GM21619 (cell line): ENCODE results near the gene HRK.
A peak's percentile ranks its signal among the peaks of the same experiment; 100 is the strongest.
"Not testable (repeated sequence)": the region's sequence is repeated elsewhere in the genome, so short reads cannot be mapped to it uniquely, and the experiment has no call there.

Source experiments
- ATAC-seq: cut with Tn5 transposase; IDR thresholded peaks from one replicate; pipeline ENCODE4 v1.9.1; 2021; ENCODE audit not compliant: unreplicated experiment

Gene HRK

DNA sequence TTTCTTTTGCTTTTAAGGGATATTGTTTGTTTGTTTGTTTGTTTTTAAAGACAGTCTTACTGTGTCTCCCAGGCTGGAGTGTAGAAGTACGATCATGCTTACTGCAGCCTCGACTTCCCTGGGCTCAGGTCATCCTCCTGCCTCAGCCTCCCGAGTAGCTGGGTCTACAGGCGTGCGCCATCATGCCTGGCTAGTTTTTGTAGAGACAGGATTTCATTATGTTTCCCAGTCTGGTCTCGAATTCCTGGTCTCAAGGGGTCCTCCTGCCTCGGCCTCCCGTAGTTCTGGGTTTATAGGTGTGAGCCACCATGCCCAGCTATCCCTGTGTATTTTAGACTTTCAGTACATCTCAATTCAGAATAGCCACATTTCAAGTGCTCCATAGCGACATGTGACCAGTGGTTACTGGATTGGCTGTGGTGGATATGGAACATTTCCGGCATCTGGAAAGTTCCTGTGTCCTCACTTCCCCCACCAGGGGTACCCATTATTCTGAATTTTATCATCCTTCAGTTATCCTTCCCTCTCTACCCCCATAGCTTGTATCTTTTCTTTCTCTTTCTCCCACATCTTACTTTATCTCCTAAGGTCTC lies 61.1 kb downstream of the HRK start:
- no peak for ATAC-seq

DNA sequence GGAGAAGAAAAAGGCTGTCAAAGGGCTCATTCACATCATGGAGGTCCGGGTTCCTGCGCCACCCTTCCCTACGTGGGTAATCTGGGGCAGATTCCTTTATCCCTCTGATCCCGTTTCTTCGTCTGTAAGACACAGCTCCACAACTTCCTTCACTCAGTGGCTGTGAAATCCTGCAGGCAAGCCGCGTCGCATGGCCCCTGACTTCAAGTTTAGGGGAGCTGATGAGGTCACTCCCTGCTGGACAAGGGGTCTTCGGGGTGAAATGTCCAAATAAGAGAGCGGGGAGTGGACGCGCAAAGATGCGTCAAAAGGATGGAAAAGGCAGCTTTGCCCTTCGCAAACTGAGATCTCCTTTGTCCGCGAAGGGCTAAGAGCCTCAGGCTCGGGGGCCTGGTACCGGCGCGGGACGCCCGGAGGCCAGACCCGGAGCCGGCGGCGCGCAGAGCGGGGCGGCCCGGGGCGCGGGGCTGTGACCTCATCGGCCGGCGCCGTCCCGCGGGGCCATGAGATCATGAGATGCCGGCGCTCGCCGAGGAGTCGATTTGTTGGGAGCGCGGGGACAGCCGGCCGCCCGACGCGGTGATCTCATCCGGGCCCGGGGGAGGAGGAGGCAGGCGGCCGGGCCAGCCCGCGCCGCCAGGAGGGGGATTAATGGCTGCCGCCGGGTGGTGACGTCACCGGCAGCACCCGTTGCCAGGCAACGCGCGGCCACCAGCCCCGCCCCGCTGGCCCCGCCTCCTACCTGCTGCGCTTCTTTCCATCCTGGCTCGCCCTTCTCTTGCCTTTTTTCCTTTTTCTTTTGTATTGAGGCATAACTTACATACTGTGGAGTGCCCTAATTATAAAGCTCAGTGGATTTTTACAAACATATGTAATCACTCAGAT lies 62.1 kb downstream of the HRK start:
- ATAC-seq = peak; percentile 85

DNA sequence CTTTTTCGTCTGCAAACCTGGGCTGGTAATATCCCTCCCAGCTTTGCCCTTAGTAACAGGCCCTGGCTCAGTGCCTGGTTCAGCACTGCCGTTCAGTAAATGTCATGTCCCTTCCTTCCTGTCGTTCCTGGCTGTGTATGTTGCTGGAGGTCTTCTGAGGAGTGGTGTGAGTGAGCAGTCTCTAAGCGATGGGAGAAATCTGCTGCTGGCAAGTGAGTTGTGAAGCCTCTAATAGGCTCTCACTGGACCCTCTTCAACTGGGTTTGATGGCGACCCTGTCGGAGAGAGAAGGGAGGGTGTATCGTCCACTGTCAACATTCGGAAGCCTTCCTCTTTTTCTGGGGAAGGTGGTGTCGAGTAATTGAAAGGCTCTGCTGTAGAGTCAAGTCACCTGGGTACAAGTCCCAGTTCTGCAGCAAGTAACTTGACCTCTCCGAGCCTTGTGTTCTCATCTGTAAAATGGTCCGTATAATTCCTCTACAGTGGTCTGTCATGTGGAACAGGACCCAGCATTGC lies 62.8 kb downstream of the HRK start:
- ATAC-seq = peak; percentile 15

DNA sequence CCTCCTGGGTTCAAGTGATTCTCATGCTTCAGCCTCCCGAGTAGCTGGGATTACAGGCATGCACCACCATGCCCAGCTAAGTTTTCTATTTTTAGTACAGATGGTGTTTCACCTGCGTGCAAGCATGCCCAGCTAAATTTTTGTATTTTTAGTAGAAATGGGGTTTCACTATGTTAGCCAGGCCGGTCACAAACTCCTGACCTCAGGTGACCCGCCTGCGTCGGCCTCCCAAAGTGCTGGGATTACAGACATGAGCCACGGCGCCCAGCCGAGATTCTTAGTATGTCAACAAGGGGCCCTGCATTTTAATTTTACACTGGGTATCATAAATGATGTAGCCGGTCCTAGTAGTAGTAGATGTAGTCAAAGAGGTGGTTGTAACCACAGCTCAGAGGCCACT lies 66.5 kb downstream of the HRK start:
- ATAC-seq = not testable (repeated sequence)

DNA sequence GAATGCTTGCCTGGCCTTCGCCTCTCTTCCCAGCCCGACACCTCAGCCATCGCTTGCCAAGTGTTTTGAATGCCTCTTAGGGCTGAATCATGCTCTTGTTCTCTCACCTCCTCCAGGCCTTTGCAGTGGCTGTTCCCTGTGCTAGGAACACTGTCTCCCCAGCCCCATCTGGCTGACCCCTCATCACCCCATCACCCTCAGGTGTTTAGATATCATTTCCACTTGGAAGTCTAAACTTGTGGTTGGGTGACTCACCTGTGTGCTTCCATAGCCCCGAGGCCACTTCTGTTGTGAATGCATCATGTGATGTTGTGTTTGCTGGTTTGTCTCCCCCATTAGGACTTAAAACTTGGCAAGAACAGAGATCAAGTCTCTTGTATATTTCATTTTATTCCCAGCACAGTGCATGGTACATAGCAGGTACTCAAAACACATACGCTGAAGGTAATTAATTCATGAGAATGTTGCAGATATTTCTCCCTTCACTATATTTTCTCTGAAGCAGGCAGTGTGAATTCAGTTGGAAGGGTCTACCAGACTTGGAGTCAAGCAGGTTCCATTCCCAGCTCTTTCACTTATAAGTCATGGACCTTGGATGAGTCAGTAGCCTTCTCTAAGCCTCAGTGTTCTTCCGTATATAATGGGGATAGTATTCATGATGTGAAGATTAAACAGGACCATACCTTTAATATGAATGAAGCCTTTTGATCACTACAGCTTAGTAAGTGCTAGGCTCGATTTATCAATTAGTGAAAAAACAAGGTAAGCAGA lies 67.8 kb downstream of the HRK start:
- ATAC-seq = no peak

DNA sequence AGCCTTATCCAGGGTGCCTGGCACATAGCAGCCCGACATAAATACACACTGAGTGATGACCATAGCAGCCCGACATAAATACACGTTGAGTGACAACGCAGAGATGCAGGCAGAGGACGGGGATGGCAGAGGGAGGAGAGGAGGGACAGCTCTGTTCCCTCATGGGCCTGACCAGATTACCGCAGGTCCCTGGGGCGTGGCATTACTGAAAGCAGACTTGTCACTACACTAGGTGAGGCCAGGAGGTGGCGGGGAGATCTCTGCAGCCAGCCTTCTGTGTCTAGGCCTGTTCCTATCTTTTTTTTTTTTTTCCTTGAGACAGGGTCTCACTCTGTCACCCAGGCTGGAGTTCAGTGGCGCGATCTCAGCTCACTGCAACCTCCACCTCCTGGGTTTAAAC lies 69.0 kb downstream of the HRK start:
- no peak for ATAC-seq

DNA sequence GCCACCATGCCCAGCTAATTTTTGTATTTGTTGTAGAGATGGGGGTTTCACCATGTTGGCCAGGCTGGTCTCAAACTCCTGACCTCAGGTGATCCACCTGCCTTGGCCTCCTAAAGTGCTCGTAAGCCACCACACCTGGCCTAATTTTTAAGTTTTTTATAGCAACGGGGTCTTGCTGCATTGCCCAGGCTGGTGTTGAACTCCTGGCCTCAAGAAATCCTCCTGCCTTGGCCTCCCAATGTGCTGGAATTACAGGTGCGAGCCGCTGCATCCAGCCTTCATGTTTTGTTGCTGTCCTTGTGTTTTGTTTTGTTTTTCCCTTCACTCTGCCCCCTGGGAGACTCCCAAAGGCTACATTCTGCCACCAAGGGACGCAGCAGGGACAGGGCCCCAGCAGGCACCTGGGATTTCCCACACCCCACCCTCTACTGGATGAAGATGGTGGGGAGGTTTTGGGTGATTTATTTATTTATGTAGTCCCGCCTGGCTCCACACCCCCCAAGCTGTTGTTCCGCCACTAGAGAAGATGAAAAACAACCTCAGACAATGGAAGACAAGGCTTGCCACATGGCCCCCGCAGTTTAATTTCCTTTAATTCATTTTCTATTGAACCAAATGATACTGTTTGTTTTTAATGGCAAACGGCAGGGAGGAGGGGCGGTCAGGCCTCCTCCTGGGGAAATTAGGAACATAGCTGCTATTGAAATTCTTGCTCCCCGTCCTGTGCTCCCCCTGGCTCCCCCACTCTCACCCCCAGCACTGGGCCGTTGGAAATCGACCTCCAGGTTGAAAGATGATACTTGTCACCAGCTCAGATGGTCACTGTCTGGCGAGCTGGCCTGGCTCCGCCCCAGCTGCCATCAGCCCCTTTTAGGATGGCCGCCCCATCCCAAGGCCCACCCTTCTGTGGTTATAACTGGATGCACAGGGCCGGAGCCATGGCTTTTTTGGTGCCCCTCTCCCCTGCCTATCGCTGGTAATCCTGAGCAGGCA lies 72.8 kb downstream of the HRK start:
- ATAC-seq = no peak

DNA sequence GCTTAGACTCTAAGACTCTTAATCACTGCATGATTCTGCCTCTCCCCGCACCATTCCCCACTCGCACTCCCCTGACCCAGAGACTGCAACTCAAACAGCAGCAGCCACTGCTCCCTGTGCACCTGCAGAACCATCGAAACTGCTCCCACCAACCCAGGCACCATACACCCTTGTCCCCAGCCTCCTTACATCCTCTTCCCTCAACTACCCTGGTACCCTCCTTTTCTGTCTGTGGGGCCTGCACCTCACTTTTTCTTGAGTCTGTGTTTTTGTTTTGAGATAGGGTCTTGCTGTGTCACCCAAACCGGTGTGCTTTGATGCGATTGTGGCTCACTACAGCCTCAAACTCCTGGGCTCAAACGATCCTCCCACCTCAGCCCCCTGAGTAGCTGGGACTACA lies 73.7 kb downstream of the HRK start:
- no peak for ATAC-seq

DNA sequence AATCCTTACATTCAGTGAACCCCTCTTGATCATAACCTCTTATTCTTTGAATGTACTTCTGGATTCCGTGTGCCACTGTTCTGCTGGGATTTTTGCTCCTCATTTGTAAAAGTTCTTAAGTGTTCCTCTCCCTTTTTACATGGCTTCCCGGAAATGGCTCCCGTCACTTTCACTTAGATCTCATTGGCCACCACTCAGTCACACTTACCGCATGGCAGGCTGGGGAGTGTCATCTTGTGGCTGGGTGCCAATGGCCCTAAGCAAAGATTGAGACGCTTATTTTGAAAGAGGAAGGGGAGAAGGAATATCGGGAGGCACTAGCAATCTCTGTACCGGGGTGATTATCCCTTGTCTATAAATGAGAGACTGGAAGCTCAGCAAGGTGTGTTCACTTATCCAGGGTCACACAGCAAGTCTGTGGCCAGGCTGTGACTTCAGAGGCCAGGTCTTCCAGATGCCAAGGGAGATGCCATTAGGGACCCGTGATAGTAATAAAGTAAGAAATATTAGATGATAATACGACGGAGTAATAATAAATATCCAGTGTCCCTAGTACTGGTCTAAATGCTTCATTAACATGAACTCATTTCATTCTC lies 74.3 kb downstream of the HRK start:
- no peak for ATAC-seq
